Stimulated activated naive B cell treated with anti-CD40 and anti-IgM and Interleukin-4, amounts not matched to agents 10 μg/mL and 1 μg/mL and 100 μg/mL, for 72 hours (primary cell): ENCODE data around the gene FAM229A.

Experiments
- ATAC-seq, 2 donors: fragments of 150-1000 bp; cut with Tn5 transposase; replicated peaks; 2 replicates each; pipeline ENCODE4 v1.10.0; 2021; ENCODE audit warnings: moderate library complexity in 1 of 2
- DNase-seq: peaks from one replicate; pipeline ENCODE4 v3.0.0; 2021
- H3K27ac Mint-ChIP-seq: one replicate; pipeline ENCODE4 v1.8.0; 2022; ENCODE audit warnings: mild to moderate bottlenecking, mixed read lengths
- H3K27me3 Mint-ChIP-seq, 2 donors: one replicate each; pipeline ENCODE4 v1.8.0; 2022; ENCODE audit warnings: mixed read lengths in 2 of 2
- H3K36me3 Mint-ChIP-seq, 2 donors: one replicate each; pipeline ENCODE4 v1.8.0; 2022; ENCODE audit warnings: mixed read lengths in 2 of 2, mild to moderate bottlenecking in 1 of 2
- H3K4me1 Mint-ChIP-seq, 2 donors: one replicate each; pipeline ENCODE4 v1.8.0; 2022; ENCODE audit warnings: mixed read lengths in 2 of 2, mild to moderate bottlenecking in 1 of 2
- H3K4me3 Mint-ChIP-seq, 2 donors: one replicate each; pipeline ENCODE4 v1.8.0; 2022; ENCODE audit warnings: mild to moderate bottlenecking in 2 of 2, mixed read lengths in 2 of 2, moderate library complexity in 1 of 2
- H3K9me3 Mint-ChIP-seq, 2 donors: one replicate each; pipeline ENCODE4 v1.8.0; 2022; ENCODE audit warnings: mixed read lengths in 2 of 2, mild to moderate bottlenecking in 1 of 2

FAM229A gene

GRCh38 chr1:32392325-32392724 lies 30.0 kb upstream of the FAM229A start:
- Mint-ChIP-seq H3K36me3 (peaks cover 2 to 7% of the 10 kb centered on the region in 2 donors), H3K9me3 (peaks cover 1 to 4% of the 10 kb centered on the region in 2 donors), H3K27ac (no peak overlapping the region), H3K27me3 (no peaks in the 10 kb centered on the region), H3K4me1 (peaks cover 13 to 25% of the 10 kb centered on the region in 2 donors), H3K4me3 (peak overlapping the region in 1 of 2 donors; percentile 15)
- DNase-seq (no peak), ATAC-seq (no peak)

- Mint-ChIP-seq H3K9me3 (no peaks in the 10 kb centered on the region), H3K4me3 (no peak overlapping the region), H3K27me3 (no peaks in the 10 kb centered on the region), H3K36me3 (peaks cover 8 to 11% of the 10 kb centered on the region in 2 donors), H3K27ac (no peak overlapping the region), H3K4me1 (peaks cover 13 to 25% of the 10 kb centered on the region in 2 donors)
- ATAC-seq (no peak), DNase-seq (no peak)
Observed at GRCh38 chr1:32390904-32391870, 28.9 kb upstream of the FAM229A start.

- no peak for DNase-seq
- Mint-ChIP-seq H3K27me3 (no peaks in the 10 kb centered on the region), H3K9me3 (no peaks in the 10 kb centered on the region), H3K36me3 (peaks cover 11 to 13% of the 10 kb centered on the region in 2 donors), H3K27ac (no peak overlapping the region), H3K4me1 (peaks cover 6 to 8% of the 10 kb centered on the region in 2 donors), H3K4me3 (no peak overlapping the region)
- ATAC-seq: no peak
Observed at GRCh38 chr1:32388641-32389040, 26.4 kb upstream of the FAM229A start.

GRCh38 chr1:32386676-32387392 lies 24.5 kb upstream of the FAM229A start:
- H3K27ac Mint-ChIP-seq: no peak overlapping the region
- H3K4me3 Mint-ChIP-seq: no peak overlapping the region
- ATAC-seq (no peak), DNase-seq (no peak)
- H3K27me3 Mint-ChIP-seq: no peaks in the 10 kb centered on the region
- H3K4me1 Mint-ChIP-seq: no peaks in the 10 kb centered on the region
- no peaks in the 10 kb centered on the region for H3K9me3 Mint-ChIP-seq
- peaks cover 17 to 20% of the 10 kb centered on the region in 2 donors for H3K36me3 Mint-ChIP-seq

GRCh38 chr1:32380057-32380456 lies 17.8 kb upstream of the FAM229A start:
- DNase-seq (no peak), ATAC-seq (no peak)
- H3K4me1 Mint-ChIP-seq: peaks cover 0 to 5% of the 10 kb centered on the region in 2 donors
- no peaks in the 10 kb centered on the region for H3K27me3 Mint-ChIP-seq
- peaks cover 43 to 53% of the 10 kb centered on the region in 2 donors for H3K36me3 Mint-ChIP-seq
- H3K27ac Mint-ChIP-seq: no peak overlapping the region
- no peaks in the 10 kb centered on the region for H3K9me3 Mint-ChIP-seq
- H3K4me3 Mint-ChIP-seq: no peak overlapping the region

- Mint-ChIP-seq H3K27me3 (no peaks in the 10 kb centered on the region), H3K9me3 (no peaks in the 10 kb centered on the region), H3K4me1 (peaks cover 17 to 18% of the 10 kb centered on the region in 2 donors), H3K36me3 (peaks cover 48 to 68% of the 10 kb centered on the region in 2 donors), H3K27ac (no peak overlapping the region), H3K4me3 (no peak overlapping the region)
- ATAC-seq (no peak), DNase-seq (no peak)
Observed at GRCh38 chr1:32377541-32378220, 15.4 kb upstream of the FAM229A start.

GRCh38 chr1:32376199-32376598 lies 13.9 kb upstream of the FAM229A start:
- no peak overlapping the region for H3K27ac Mint-ChIP-seq
- no peak overlapping the region for H3K4me3 Mint-ChIP-seq
- no peaks in the 10 kb centered on the region for H3K9me3 Mint-ChIP-seq
- peaks cover 48 to 72% of the 10 kb centered on the region in 2 donors for H3K36me3 Mint-ChIP-seq
- no peaks in the 10 kb centered on the region for H3K27me3 Mint-ChIP-seq
- DNase-seq (no peak), ATAC-seq (no peak)
- H3K4me1 Mint-ChIP-seq: peaks cover 29 to 30% of the 10 kb centered on the region in 2 donors

GRCh38 chr1:32373996-32374592 lies 11.8 kb upstream of the FAM229A start:
- Mint-ChIP-seq H3K4me3 (no peak overlapping the region), H3K36me3 (peaks cover 39 to 61% of the 10 kb centered on the region in 2 donors)

GRCh38 chr1:32372149-32372756 lies 10.0 kb upstream of the FAM229A start:
- Mint-ChIP-seq H3K27me3 (no peaks in the 10 kb centered on the region), H3K4me1 (peaks cover 26 to 29% of the 10 kb centered on the region in 2 donors), H3K4me3 (no peak overlapping the region), H3K9me3 (no peaks in the 10 kb centered on the region), H3K36me3 (peaks cover 35 to 55% of the 10 kb centered on the region in 2 donors), H3K27ac (peak overlapping the region; percentile 56)
- peak; percentile 87 to 92 for ATAC-seq
- peak; percentile 38 for DNase-seq

More at GRCh38 chr1:32373996-32374592, 11.8 kb upstream of the FAM229A start:
- Mint-ChIP-seq H3K9me3 (no peaks in the 10 kb centered on the region), H3K27ac (peak overlapping the region; percentile 81), H3K4me1 (peaks cover 26 to 29% of the 10 kb centered on the region in 2 donors), H3K27me3 (no peaks in the 10 kb centered on the region)
- no peak for DNase-seq
- ATAC-seq: peak; percentile 40 to 53

- H3K4me3 Mint-ChIP-seq: no peak overlapping the region
- no peaks in the 10 kb centered on the region for H3K27me3 Mint-ChIP-seq
- H3K9me3 Mint-ChIP-seq: no peaks in the 10 kb centered on the region
- H3K4me1 Mint-ChIP-seq: peaks cover 14 to 17% of the 10 kb centered on the region in 2 donors
- DNase-seq (no peak), ATAC-seq (no peak)
- H3K36me3 Mint-ChIP-seq: peaks cover 23 to 55% of the 10 kb centered on the region in 2 donors
- H3K27ac Mint-ChIP-seq: no peak overlapping the region
Observed at GRCh38 chr1:32367912-32368635, 5.8 kb upstream of the FAM229A start.

- no peak for ATAC-seq
- H3K4me1 Mint-ChIP-seq: peaks cover 11 to 24% of the 10 kb centered on the region in 2 donors
- H3K4me3 Mint-ChIP-seq: no peak overlapping the region
- DNase-seq: no peak
- peak overlapping the region; percentile 68 for H3K27ac Mint-ChIP-seq
- peaks cover 0 to 5% of the 10 kb centered on the region in 2 donors for H3K27me3 Mint-ChIP-seq
- H3K9me3 Mint-ChIP-seq: no peaks in the 10 kb centered on the region
- H3K36me3 Mint-ChIP-seq: peaks cover 27 to 53% of the 10 kb centered on the region in 2 donors
Observed at GRCh38 chr1:32365445-32365844, 3.2 kb upstream of the FAM229A start.

- H3K9me3 Mint-ChIP-seq: no peaks in the 10 kb centered on the region
- H3K4me1 Mint-ChIP-seq: peaks cover 13 to 30% of the 10 kb centered on the region in 2 donors
- H3K27ac Mint-ChIP-seq: no peak overlapping the region
- H3K4me3 Mint-ChIP-seq: no peak overlapping the region
- H3K27me3 Mint-ChIP-seq: peaks cover 0 to 5% of the 10 kb centered on the region in 2 donors
- DNase-seq: no peak
- ATAC-seq: no peak
- peaks cover 27 to 53% of the 10 kb centered on the region in 2 donors for H3K36me3 Mint-ChIP-seq
Observed at GRCh38 chr1:32364836-32365235, 2.6 kb upstream of the FAM229A start.

- no peak for DNase-seq
- Mint-ChIP-seq H3K36me3 (peaks cover 23 to 49% of the 10 kb centered on the region in 2 donors), H3K9me3 (no peaks in the 10 kb centered on the region), H3K27me3 (peaks cover 0 to 5% of the 10 kb centered on the region in 2 donors), H3K4me1 (peaks cover 20 to 40% of the 10 kb centered on the region in 2 donors), H3K4me3 (no peak overlapping the region), H3K27ac (no peak overlapping the region)
- no peak for ATAC-seq
Observed at GRCh38 chr1:32363713-32364112, 1.4 kb upstream of the FAM229A start.
